Thymus (tissue), 11 donors: ENCODE data around the gene ARID1B. TPM values are rescaled to one million over a fixed set of nuclear protein-coding genes. Genes with fewer than 3 reads are reported as not detected.

ENCODE experiments used
- DNase-seq, 9 donors: peaks; one replicate each; pipeline ENCODE4 v3.0.0-alpha.2; 2013; ENCODE audit warnings: low spot score in 9 of 9, low read depth in 6 of 9, missing footprints in 1 of 9
- H3K27ac ChIP-seq, 2 donors: one replicate each; pipeline ENCODE4 v1.5.1; 2013; ENCODE audit warnings: control low read depth in 1 of 2, low read depth in 1 of 2, low read length in 1 of 2, mild to moderate bottlenecking in 1 of 2, moderate library complexity in 1 of 2
- H3K27me3 ChIP-seq, 2 donors: one replicate each; pipeline ENCODE4 v1.5.1; 2013; ENCODE audit warnings: low read length in 1 of 2; ENCODE audit not compliant: control insufficient read depth in 2 of 2, insufficient read depth in 1 of 2
- H3K36me3 ChIP-seq, 2 donors: one replicate each; pipeline ENCODE4 v1.5.1; 2013; ENCODE audit warnings: low read length in 1 of 2, mild to moderate bottlenecking in 1 of 2, moderate library complexity in 1 of 2; ENCODE audit not compliant: control insufficient read depth in 2 of 2, insufficient read depth in 2 of 2
- H3K4me1 ChIP-seq, 2 donors: one replicate each; pipeline ENCODE4 v1.5.1; 2013; ENCODE audit warnings: low read length in 2 of 2; ENCODE audit not compliant: control insufficient read depth in 2 of 2, insufficient read depth in 2 of 2
- H3K4me3 ChIP-seq, 2 donors: one replicate each; pipeline ENCODE4 v1.5.1; 2013; ENCODE audit warnings: low read length in 2 of 2, control low read depth in 1 of 2, mild to moderate bottlenecking in 1 of 2
- H3K9me3 ChIP-seq, 2 donors: one replicate each; pipeline ENCODE4 v1.5.1; 2013; ENCODE audit warnings: low read length in 1 of 2, mild to moderate bottlenecking in 1 of 2; ENCODE audit not compliant: control insufficient read depth in 2 of 2, insufficient read depth in 1 of 2
- WGBS: extraction: QIAGEN DNeasy Blood & Tissue Kit; methylation state at CpG from one replicate; pipeline ENCODE4 v1.1.7; 2013; 5-methylcytosine and 5-hydroxymethylcytosine counted together
- polyA plus RNA-seq: library from polyadenylated mRNA; stranded (reverse); fragments of 200-250 nt; gene quantifications from one replicate; pipeline ENCODE4 v1.2.3, GENCODE V29; 2013
- total RNA-seq: library from RNA; stranded (reverse); fragments of 120-200 nt; gene quantifications from one replicate; pipeline ENCODE4 v1.2.4, GENCODE V29; 2013
- donor health status: healthy.

Gene ARID1B
- total and polyA plus RNA-seq, 2 donors = 24.0 to 26.5 TPM

DNA sequence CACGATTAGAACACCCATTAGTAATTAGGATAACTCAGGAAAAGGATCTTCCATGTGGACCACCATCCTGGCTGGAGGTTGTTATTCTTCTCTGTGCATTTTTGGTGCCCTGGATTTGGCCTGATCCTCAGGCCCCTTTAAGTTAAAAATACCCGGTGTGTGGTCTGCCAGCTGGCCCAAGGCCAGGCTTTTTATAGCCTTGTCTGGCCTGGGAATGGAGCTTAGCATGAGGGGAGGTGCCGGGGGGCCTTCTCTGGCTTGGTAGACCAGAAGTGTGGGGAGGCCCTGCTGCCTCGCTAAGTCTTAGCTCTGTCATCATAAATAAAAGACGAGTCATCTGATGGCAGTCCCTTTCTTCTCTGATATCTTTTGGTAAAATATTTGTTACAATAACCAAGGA is 71.4 kb downstream of the ARID1B start:
- Histone ChIP-seq H3K36me3 (no peaks in the 10 kb centered on the region), H3K27ac (no peak overlapping the region), H3K4me1 (peaks cover 12 to 35% of the 10 kb centered on the region in 2 donors), H3K27me3 (no peaks in the 10 kb centered on the region), H3K9me3 (no peaks in the 10 kb centered on the region), H3K4me3 (no peak overlapping the region)
- DNase-seq = no peak
- WGBS = 39% methylated on average over 5 of the region's 5 CpGs

DNA sequence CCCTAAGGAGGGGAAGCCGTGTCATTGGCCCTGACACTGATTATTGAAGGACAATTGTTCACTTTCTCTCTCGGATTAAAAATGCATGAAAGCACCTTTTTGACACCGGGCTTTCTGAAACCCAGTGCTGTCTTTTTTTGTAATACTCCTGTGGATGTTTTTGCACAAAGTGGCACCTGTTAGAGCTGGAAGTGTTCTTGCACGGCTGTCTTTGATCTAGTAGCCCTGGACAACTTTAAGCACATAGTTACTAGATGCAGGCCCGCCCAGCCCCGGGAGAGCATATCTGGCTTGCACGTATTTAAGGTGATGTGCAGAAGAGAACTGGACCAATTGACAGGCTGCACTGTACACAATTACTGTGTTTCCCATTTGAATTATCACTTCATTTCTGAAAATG is 72.6 kb downstream of the ARID1B start:
- no peak overlapping the region for H3K27ac ChIP-seq
- no peaks in the 10 kb centered on the region for H3K27me3 ChIP-seq
- no peak for DNase-seq
- H3K4me1 ChIP-seq = peaks cover 12 to 36% of the 10 kb centered on the region in 2 donors
- H3K4me3 ChIP-seq = no peak overlapping the region
- 88% methylated on average over 7 of the region's 7 CpGs for WGBS
- H3K36me3 ChIP-seq = no peaks in the 10 kb centered on the region
- no peaks in the 10 kb centered on the region for H3K9me3 ChIP-seq

DNA sequence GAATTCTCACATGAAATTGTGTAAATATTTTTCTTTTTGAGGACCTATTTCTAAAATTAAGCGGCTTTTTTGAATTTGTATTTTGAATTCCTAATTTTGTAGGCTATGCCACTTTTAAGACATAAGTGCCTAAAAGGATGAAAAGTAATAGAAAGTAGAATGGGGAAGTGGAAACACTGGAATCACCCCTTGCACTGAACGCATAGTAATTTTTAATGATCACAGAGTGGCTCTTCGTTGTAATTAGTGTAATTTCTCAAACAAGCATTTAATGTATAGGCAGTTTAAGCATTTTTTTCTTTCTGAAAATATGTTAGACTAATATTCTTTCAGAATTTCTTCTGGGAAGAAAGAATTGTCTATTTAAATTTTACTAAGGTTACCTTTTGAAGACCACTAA is 73.2 kb downstream of the ARID1B start:
- 80% methylated on average over 3 of the region's 3 CpGs for WGBS
- no peak overlapping the region for H3K27ac ChIP-seq
- no peak overlapping the region for H3K4me3 ChIP-seq
- peaks cover 8 to 32% of the 10 kb centered on the region in 2 donors for H3K4me1 ChIP-seq
- H3K9me3 ChIP-seq = no peaks in the 10 kb centered on the region
- H3K27me3 ChIP-seq = no peaks in the 10 kb centered on the region
- H3K36me3 ChIP-seq = no peaks in the 10 kb centered on the region
- no peak for DNase-seq

- H3K27ac ChIP-seq = no peak overlapping the region
- WGBS = 91% methylated on average over 3 of the region's 3 CpGs
- H3K27me3 ChIP-seq = no peaks in the 10 kb centered on the region
- H3K4me3 ChIP-seq = no peak overlapping the region
- H3K36me3 ChIP-seq = no peaks in the 10 kb centered on the region
- no peak for DNase-seq
- peaks cover 7 to 35% of the 10 kb centered on the region in 2 donors for H3K4me1 ChIP-seq
- H3K9me3 ChIP-seq = no peaks in the 10 kb centered on the region
Measured at GRCh38 chr6:156851454-156851921, 74.3 kb downstream of the ARID1B start.

GRCh38 chr6:156852147-156852857 is 75.1 kb downstream of the ARID1B start:
- peak in 5 of 9 donors; percentile 4 to 64 (median 18) for DNase-seq
- Histone ChIP-seq H3K9me3 (no peaks in the 10 kb centered on the region), H3K27ac (peak overlapping the region in 1 of 2 donors; percentile 26), H3K36me3 (no peaks in the 10 kb centered on the region), H3K4me1 (peaks cover 5 to 36% of the 10 kb centered on the region in 2 donors), H3K4me3 (no peak overlapping the region), H3K27me3 (no peaks in the 10 kb centered on the region)
- WGBS = 80% methylated on average over 9 of the region's 9 CpGs

DNA sequence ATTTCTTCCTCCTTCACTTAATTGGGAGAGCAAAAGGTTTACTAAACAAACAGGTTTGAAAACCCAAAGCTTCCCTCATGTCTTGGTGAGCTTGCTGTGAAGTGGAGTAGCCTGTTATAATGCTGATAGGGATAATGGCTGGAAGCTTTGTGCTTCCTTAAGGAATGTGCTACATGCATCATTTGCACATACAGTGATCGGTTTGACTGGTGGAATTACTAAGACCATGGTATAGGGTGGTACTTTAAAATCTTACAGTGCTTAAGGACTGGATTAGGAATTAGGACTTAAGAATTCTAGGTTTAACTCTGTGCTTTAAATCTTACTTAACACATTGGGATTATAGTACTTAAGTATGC is 75.7 kb downstream of the ARID1B start:
- Histone ChIP-seq H3K27ac (no peak overlapping the region), H3K27me3 (no peaks in the 10 kb centered on the region), H3K9me3 (no peaks in the 10 kb centered on the region), H3K36me3 (no peaks in the 10 kb centered on the region), H3K4me3 (no peak overlapping the region), H3K4me1 (peaks cover 5 to 37% of the 10 kb centered on the region in 2 donors)
- DNase-seq = no peak
- 99% methylated on average over 1 of the region's 1 CpG for WGBS

- no peaks in the 10 kb centered on the region for H3K9me3 ChIP-seq
- no peak for DNase-seq
- H3K27ac ChIP-seq = no peak overlapping the region
- peaks cover 5 to 34% of the 10 kb centered on the region in 2 donors for H3K4me1 ChIP-seq
- 91% methylated on average over 5 of the region's 5 CpGs for WGBS
- no peak overlapping the region for H3K4me3 ChIP-seq
- no peaks in the 10 kb centered on the region for H3K36me3 ChIP-seq
- H3K27me3 ChIP-seq = no peaks in the 10 kb centered on the region
Measured at GRCh38 chr6:156853733-156854132, 76.6 kb downstream of the ARID1B start.

DNA sequence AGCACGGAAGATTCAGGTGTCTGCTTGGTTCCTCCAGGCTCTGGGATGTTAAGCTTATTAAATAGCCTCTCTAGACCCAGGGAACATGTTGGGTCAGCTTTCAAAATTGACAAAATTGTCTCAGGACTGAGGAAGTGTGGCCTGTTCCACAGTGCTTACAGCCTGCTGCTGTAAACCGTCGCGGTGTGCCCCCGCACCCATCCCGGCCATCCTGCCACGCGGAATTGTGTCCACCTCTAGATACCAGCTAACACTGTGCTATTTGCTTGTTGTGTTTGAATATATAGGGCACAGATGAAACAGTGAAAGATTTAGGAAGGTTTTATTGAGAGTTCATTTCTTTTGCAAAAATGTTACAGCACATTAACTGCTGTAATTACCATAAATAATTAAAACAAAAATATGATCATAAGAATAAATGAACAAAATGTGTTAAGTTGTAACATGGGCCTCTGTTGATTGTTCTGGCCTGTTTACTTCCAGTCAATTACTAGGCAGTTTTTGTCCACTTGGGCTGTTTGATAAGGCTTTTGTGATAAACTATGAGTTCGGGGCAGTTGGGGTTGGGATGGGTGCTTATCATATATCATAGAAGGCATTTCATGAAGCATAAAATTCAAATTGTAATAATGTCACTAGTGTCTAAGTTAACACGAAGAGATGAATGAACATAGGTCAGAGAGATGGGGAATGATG is 77.4 kb downstream of the ARID1B start:
- 97% methylated on average over 10 of the region's 10 CpGs for WGBS
- Histone ChIP-seq H3K4me1 (peaks cover 10 to 36% of the 10 kb centered on the region in 2 donors), H3K27me3 (no peaks in the 10 kb centered on the region), H3K9me3 (no peaks in the 10 kb centered on the region), H3K27ac (no peak overlapping the region), H3K36me3 (no peaks in the 10 kb centered on the region), H3K4me3 (no peak overlapping the region)
- no peak for DNase-seq

DNA sequence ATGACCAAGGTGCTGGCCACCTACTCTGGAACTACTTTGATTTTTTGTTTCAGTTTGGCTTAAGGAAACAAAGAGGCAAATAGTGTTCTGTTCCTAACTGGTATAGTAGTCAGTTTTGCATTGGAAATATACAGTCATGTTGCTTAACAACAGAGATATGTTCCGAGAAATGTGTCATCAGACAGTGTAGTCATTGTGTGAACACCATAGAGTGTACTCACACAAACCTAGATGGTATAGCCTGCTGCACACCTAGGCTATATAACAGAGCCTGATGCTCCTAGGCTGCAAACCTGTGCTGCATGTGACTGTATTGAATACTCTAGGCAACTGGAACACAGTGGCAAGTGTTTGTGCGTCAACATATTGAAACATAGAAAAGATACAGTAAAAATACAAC is 80.4 kb downstream of the ARID1B start:
- Histone ChIP-seq H3K4me1 (peaks cover 6 to 26% of the 10 kb centered on the region in 2 donors), H3K4me3 (no peak overlapping the region), H3K36me3 (no peaks in the 10 kb centered on the region), H3K9me3 (no peaks in the 10 kb centered on the region), H3K27me3 (no peaks in the 10 kb centered on the region), H3K27ac (no peak overlapping the region)
- 97% methylated on average over 2 of the region's 2 CpGs for WGBS
- DNase-seq = no peak
